Sciatic nerve (tissue), 2 donors: ENCODE results near the gene FARS2. TPM values are rescaled to one million over a fixed set of nuclear protein-coding genes. Genes with fewer than 3 reads are reported as not detected.

Source experiments
- ATAC-seq: fragments of 200-7000 bp; cut with Tn5 transposase; one replicate; pipeline ENCODE4 v1.9.1; 2020; ENCODE audit warnings: mild to moderate bottlenecking, moderate library complexity
- DNase-seq: peaks from one replicate; pipeline ENCODE4 v3.0.0-alpha.2; 2020; ENCODE audit warnings: low spot score
- intact Hi-C: fragments of 100-400 bp; cut with DNase I; formaldehyde crosslinking; loops from one replicate; pipeline ENCODE4 v1.14.2; 2022
- total RNA-seq: library from RNA; stranded (reverse); fragmentation: NEBNext Ultra II Directional; extraction: Animal tissue kit (Norgen Biotek cat#: 25700); gene quantifications from one replicate; pipeline ENCODE4 v1.2.1, GENCODE V29; 2021
- donor health status: DM: no; HTN: no; CAD: no.
- donor health status: DM: no; HTN: no; CAD: no.

Gene FARS2
- total RNA-seq, 1 donor from 2014 or later: 17.8 TPM

GRCh38 chr6:5764401-5764955 is 503.2 kb downstream of the FARS2 start:
- intact Hi-C loops: no loop called here
- no peak for DNase-seq
- peak; percentile 72 for ATAC-seq

- intact Hi-C loops: no loop called here
- no peak for DNase-seq
- no peak for ATAC-seq
Observed at GRCh38 chr6:5765141-5765760, 503.9 kb downstream of the FARS2 start.

- DNase-seq: no peak
- no peak for ATAC-seq
- intact Hi-C loops: no loop called here
Observed at GRCh38 chr6:5766260-5766659, 504.9 kb downstream of the FARS2 start.

GRCh38 chr6:5767471-5767870 is 506.2 kb downstream of the FARS2 start:
- ATAC-seq (no peak), DNase-seq (no peak)
- intact Hi-C loops: no loop called here

- DNase-seq (no peak), ATAC-seq (no peak)
- intact Hi-C loops: no loop called here
Observed at GRCh38 chr6:5771211-5771610, 509.9 kb downstream of the FARS2 start.

GRCh38 chr6:5771759-5772390 is 510.6 kb downstream of the FARS2 start:
- DNase-seq: no peak
- no peak for ATAC-seq

GRCh38 chr6:5772408-5773120 is 511.3 kb downstream of the FARS2 start:
- ATAC-seq: no peak
- no peak for DNase-seq
- intact Hi-C loops: no loop called here

More at GRCh38 chr6:5771759-5772390, 510.6 kb downstream of the FARS2 start:
- intact Hi-C loops: no loop called here

GRCh38 chr6:5776104-5776503 is 514.8 kb downstream of the FARS2 start:
- intact Hi-C loops: no loop called here
- ATAC-seq (no peak), DNase-seq (no peak)

- intact Hi-C loops: no loop called here
- no peak for DNase-seq
- ATAC-seq: no peak
Observed at GRCh38 chr6:5776706-5777390, 515.5 kb downstream of the FARS2 start.

GRCh38 chr6:5778317-5778857 is 517.1 kb downstream of the FARS2 start:
- intact Hi-C loops: no loop called here
- ATAC-seq (no peak), DNase-seq (no peak)

GRCh38 chr6:5778906-5779305 is 517.6 kb downstream of the FARS2 start:
- no peak for DNase-seq
- no peak for ATAC-seq
- intact Hi-C loops: no loop called here

- ATAC-seq (no peak), DNase-seq (no peak)
- intact Hi-C loops: no loop called here
Observed at GRCh38 chr6:5781019-5781418, 519.7 kb downstream of the FARS2 start.

- intact Hi-C loops: no loop called here
Observed at GRCh38 chr6:5781966-5782556, 520.7 kb downstream of the FARS2 start.

GRCh38 chr6:5782783-5783547 is 521.7 kb downstream of the FARS2 start:
- DNase-seq: no peak
- intact Hi-C loops: no loop called here
- no peak for ATAC-seq

More at GRCh38 chr6:5781966-5782556, 520.7 kb downstream of the FARS2 start:
- DNase-seq (no peak), ATAC-seq (no peak)

- DNase-seq: no peak
- no peak for ATAC-seq
- intact Hi-C loops: no loop called here
Observed at GRCh38 chr6:5783584-5784089, 522.3 kb downstream of the FARS2 start.

GRCh38 chr6:5785249-5785648 is 523.9 kb downstream of the FARS2 start:
- DNase-seq (no peak), ATAC-seq (no peak)
- intact Hi-C loops: no loop called here

GRCh38 chr6:5786321-5786968 is 525.1 kb downstream of the FARS2 start:
- no peak for ATAC-seq
- intact Hi-C loops: no loop called here
- DNase-seq: no peak
